ENCODE measurements around the gene GPR61.

Gene GPR61

GRCh38 chr1:109573785-109574184 is 34.1 kb downstream of the GPR61 start:
- DNase-seq, result no peak

- no peak for DNase-seq
Observed at GRCh38 chr1:109578947-109579443, 39.3 kb downstream of the GPR61 start.

GRCh38 chr1:109579491-109579890 is 39.8 kb downstream of the GPR61 start:
- no peak for DNase-seq

DNA sequence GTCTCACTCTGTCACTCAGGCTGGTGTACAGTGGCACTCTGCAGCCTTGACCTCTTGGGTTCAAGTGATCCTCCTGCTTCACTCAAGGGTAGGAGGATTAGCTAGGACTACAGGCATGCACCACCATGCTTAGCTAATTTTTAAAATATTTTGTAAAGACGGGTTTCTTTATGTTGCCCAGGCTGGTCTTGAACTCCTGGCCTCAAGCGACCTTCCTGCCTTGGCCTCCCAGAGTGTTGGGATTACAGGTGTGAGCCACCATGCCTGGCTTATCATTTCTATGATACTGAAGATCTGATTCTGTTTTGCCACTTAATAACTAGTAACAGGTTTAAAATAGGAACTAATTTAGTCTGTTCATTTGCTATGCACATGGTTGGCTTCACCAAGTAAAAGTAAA is 42.3 kb downstream of the GPR61 start:
- DNase-seq, result no peak

DNA sequence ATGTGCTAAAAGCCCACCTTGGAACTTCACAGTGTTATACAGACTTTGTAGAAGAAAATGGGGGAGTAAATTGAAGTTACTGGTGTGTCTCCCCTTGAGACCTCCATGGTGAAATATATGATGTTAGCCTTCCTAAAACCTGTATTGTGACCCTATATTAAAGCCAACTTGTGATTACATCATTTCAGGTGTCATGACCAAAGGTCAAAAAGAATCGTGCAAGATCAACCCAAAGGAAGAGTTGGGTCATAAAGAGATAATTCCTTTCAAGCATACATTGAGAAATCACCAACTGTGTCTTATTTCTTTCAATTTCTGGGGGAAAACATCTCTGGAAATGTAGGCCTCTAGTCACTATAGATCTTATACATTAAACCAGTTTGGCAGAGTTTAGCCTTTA is 45.1 kb downstream of the GPR61 start:
- DNase-seq, result no peak

GRCh38 chr1:109586055-109586454 is 46.4 kb downstream of the GPR61 start:
- DNase-seq, result no peak

- DNase-seq, result no peak
Observed at GRCh38 chr1:109589177-109589576, 49.5 kb downstream of the GPR61 start.

DNA sequence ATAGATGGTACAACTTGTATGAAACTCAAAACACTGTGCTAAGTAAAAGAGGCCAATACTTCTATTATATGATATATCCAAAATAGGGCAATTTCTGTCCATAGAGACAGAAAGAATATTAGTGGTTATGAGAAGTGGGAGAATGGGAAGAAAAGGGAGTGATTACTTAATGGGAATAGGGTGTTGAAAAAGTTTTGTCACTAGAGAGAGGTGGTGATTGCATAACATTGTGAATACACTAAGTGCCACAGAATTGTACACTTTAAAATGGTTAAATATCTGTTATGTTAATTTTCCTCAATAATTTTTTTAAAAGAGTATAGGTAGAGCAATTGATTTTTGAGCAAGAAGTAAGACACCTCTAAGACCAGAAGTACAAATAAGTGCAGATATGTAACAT is 50.0 kb downstream of the GPR61 start:
- no peak for DNase-seq

GRCh38 chr1:109592916-109593315 is 53.2 kb downstream of the GPR61 start:
- peak; percentile 17 for DNase-seq

- no peak for DNase-seq
Observed at GRCh38 chr1:109595531-109595930, 55.9 kb downstream of the GPR61 start.
